Effector memory CD8-positive, alpha-beta T cell (primary cell): ENCODE data around the gene DDX51.
A peak's percentile ranks its signal among the peaks of the same experiment; 100 is the strongest.
"Not testable (repeated sequence)": the region's sequence is repeated elsewhere in the genome, so short reads cannot be mapped to it uniquely, and the experiment has no call there.

Experiments
- ATAC-seq: fragments of 150-1000 bp; cut with Tn5 transposase; replicated peaks from 2 replicates; pipeline ENCODE4 v1.10.0; 2021; ENCODE audit warnings: mild to moderate bottlenecking, moderate library complexity
- DNase-seq, 3 experiments: peaks; one replicate each; pipeline ENCODE4 v3.0.0; 2021
- H3K27ac Mint-ChIP-seq, 2 donors: one replicate each; pipeline ENCODE4 v1.8.0; 2022; ENCODE audit warnings: mild to moderate bottlenecking in 2 of 2, mixed read lengths in 2 of 2, moderate library complexity in 2 of 2
- H3K27me3 Mint-ChIP-seq, 2 donors: one replicate each; pipeline ENCODE4 v1.8.0; 2022; ENCODE audit warnings: mixed read lengths in 2 of 2
- H3K36me3 Mint-ChIP-seq: one replicate; pipeline ENCODE4 v1.8.0; 2022; ENCODE audit warnings: mild to moderate bottlenecking, moderate library complexity, mixed read lengths; ENCODE audit not compliant: insufficient read depth
- H3K4me1 Mint-ChIP-seq, 2 donors: one replicate each; pipeline ENCODE4 v1.8.0; 2022; ENCODE audit warnings: low read depth in 2 of 2, mixed read lengths in 2 of 2
- H3K4me3 Mint-ChIP-seq, 2 donors: one replicate each; pipeline ENCODE4 v1.8.0; 2022; ENCODE audit warnings: mild to moderate bottlenecking in 2 of 2, mixed read lengths in 2 of 2, moderate library complexity in 2 of 2
- H3K9me3 Mint-ChIP-seq, 2 donors: one replicate each; pipeline ENCODE4 v1.8.0; 2022; ENCODE audit warnings: mixed read lengths in 2 of 2

The DDX51 gene

GRCh38 chr12:132151145-132151765, 7.1 kb upstream of the DDX51 start:
- H3K27me3 Mint-ChIP-seq = no peaks in the 10 kb centered on the region
- ATAC-seq (no peak), DNase-seq (no peak)
- no peak overlapping the region for H3K4me3 Mint-ChIP-seq
- H3K27ac Mint-ChIP-seq = no peak overlapping the region
- no peaks in the 10 kb centered on the region for H3K9me3 Mint-ChIP-seq
- H3K36me3 Mint-ChIP-seq = peaks cover 31% of the 10 kb centered on the region
- peaks cover 3 to 5% of the 10 kb centered on the region in 2 donors for H3K4me1 Mint-ChIP-seq

- ATAC-seq (no peak), DNase-seq (no peak)
- Mint-ChIP-seq H3K9me3 (no peaks in the 10 kb centered on the region), H3K4me1 (peaks cover 8% of the 10 kb centered on the region in 2 donors), H3K4me3 (no peak overlapping the region), H3K36me3 (peaks cover 36% of the 10 kb centered on the region), H3K27ac (no peak overlapping the region), H3K27me3 (no peaks in the 10 kb centered on the region)
Measured at GRCh38 chr12:132150780-132151144, 6.6 kb upstream of the DDX51 start.

GRCh38 chr12:132149526-132149925, 5.4 kb upstream of the DDX51 start:
- not testable (repeated sequence) for H3K27me3 Mint-ChIP-seq, H3K4me3 Mint-ChIP-seq, H3K27ac Mint-ChIP-seq, DNase-seq, ATAC-seq, H3K9me3 Mint-ChIP-seq
- peaks cover 45% of the 10 kb centered on the region for H3K36me3 Mint-ChIP-seq
- peaks cover 18% of the 10 kb centered on the region in 2 donors for H3K4me1 Mint-ChIP-seq

GRCh38 chr12:132148368-132149045, 4.4 kb upstream of the DDX51 start:
- DNase-seq = no peak
- H3K4me3 Mint-ChIP-seq = no peak overlapping the region
- peaks cover 17 to 18% of the 10 kb centered on the region in 2 donors for H3K4me1 Mint-ChIP-seq
- peaks cover 43% of the 10 kb centered on the region for H3K36me3 Mint-ChIP-seq
- ATAC-seq = no peak
- H3K27ac Mint-ChIP-seq = peak overlapping the region in 1 of 2 donors; percentile 73
- H3K9me3 Mint-ChIP-seq = no peaks in the 10 kb centered on the region
- H3K27me3 Mint-ChIP-seq = no peaks in the 10 kb centered on the region

DNA sequence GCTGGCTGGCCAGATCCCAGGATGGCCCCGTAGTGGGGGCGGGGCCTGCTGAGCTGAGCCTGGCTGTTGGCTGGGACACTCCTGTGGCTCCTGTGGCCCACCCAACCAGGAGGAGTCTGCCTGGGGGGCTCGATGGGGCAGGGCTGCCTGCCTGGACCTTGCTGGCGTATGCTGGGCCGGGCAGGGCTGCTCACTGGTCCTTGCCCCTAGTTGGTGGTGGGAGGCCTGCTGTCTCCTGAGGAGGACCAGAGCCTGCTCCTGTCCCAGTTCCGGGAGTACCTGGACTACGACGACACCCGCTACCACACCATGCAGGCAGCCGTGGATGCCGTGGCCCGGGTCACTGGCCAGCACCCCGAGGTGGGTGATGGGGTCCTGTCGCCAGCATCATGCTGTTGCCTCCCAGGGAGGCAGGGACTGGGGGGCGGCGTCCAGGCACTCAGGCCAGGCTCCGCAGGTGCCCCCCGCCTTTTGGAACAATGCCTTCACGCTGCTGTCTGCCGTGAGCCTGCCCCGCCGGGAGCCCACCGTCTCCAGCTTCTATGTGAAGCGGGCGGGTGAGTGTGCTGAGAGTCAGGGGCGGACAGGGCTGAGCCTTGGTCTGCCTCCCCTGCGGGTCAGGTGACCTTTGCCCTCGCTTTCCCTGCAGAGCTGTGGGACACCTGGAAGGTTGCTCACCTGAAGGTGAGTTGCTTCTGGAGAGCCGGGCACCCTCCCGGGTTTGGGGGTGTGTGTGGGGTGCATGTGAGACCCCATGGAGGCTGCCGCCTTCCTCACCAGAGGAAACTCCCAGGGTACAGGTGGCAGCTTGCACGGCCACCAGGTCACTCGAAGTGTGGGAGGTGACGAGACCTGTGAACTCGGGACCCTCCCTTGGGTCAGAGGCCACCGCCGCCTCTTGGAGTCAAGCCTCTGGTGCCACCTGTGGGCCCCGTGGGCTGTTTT, 3.6 kb upstream of the DDX51 start:
- Mint-ChIP-seq H3K36me3 (peaks cover 43% of the 10 kb centered on the region), H3K4me1 (peaks cover 20 to 22% of the 10 kb centered on the region in 2 donors), H3K27ac (peak overlapping the region in 1 of 2 donors; percentile 73), H3K9me3 (no peaks in the 10 kb centered on the region), H3K27me3 (no peaks in the 10 kb centered on the region), H3K4me3 (no peak overlapping the region)
- ATAC-seq (no peak), DNase-seq (no peak)

DNA sequence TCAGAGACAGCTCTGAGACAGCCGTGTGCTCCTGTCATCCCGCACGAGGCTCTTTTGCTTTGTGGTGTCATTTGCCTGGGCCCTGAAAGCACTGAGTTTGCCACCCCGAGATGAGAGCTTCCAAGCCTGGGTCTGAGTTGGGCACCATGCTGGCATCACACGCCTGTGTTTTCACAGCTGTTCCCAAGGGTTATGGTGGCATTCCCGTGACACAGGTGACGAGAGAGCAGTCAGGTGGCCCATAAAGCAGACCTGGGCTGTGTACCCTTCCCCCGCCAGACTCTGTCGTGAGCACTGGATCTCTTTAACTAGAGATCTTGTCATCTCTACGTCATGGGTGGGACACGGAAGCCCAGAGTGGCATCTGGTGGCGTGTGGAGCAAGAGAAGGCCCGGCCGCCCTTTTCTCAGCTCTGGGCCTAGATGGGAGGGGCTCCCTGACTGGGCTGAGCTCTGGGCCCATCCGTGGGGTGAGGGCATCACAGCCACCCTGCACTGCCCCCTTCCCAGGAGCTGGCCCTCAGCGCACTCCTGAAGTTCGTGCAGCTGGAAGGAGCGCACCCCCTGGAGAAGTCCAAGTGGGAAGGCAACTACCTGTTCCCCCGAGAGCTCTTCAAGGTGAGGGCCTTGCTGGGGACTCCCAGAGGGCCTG, 2.8 kb upstream of the DDX51 start:
- DNase-seq (no peak), ATAC-seq (no peak)
- peak overlapping the region in 1 of 2 donors; percentile 97 for H3K4me3 Mint-ChIP-seq
- H3K36me3 Mint-ChIP-seq = peaks cover 44% of the 10 kb centered on the region
- peaks cover 20 to 22% of the 10 kb centered on the region in 2 donors for H3K4me1 Mint-ChIP-seq
- no peaks in the 10 kb centered on the region for H3K27me3 Mint-ChIP-seq
- H3K9me3 Mint-ChIP-seq = no peaks in the 10 kb centered on the region
- peak overlapping the region; percentile 82 to 99 for H3K27ac Mint-ChIP-seq

GRCh38 chr12:132146098-132146497, 2.0 kb upstream of the DDX51 start:
- H3K4me1 Mint-ChIP-seq = peaks cover 20 to 22% of the 10 kb centered on the region in 2 donors
- peak overlapping the region; percentile 82 to 99 for H3K27ac Mint-ChIP-seq

GRCh38 chr12:132145334-132145733, 1.2 kb upstream of the DDX51 start:
- Mint-ChIP-seq H3K27me3 (no peaks in the 10 kb centered on the region), H3K36me3 (peaks cover 56% of the 10 kb centered on the region), H3K9me3 (no peaks in the 10 kb centered on the region), H3K4me1 (peaks cover 20 to 22% of the 10 kb centered on the region in 2 donors), H3K27ac (peak overlapping the region; percentile 98 to 99), H3K4me3 (peak overlapping the region; percentile 95 to 97)
- DNase-seq (no peak), ATAC-seq (no peak)

More at GRCh38 chr12:132146098-132146497, 2.0 kb upstream of the DDX51 start:
- ATAC-seq (no peak), DNase-seq (no peak)
- H3K4me3 Mint-ChIP-seq = peak overlapping the region; percentile 95 to 97
- H3K27me3 Mint-ChIP-seq = no peaks in the 10 kb centered on the region
- no peaks in the 10 kb centered on the region for H3K9me3 Mint-ChIP-seq
- peaks cover 48% of the 10 kb centered on the region for H3K36me3 Mint-ChIP-seq

- DNase-seq (no peak), ATAC-seq (peak; percentile 17)
- no peaks in the 10 kb centered on the region for H3K9me3 Mint-ChIP-seq
- H3K4me1 Mint-ChIP-seq = peaks cover 20 to 22% of the 10 kb centered on the region in 2 donors
- H3K27ac Mint-ChIP-seq = peak overlapping the region; percentile 98 to 99
- peaks cover 60% of the 10 kb centered on the region for H3K36me3 Mint-ChIP-seq
- H3K27me3 Mint-ChIP-seq = no peaks in the 10 kb centered on the region
- peak overlapping the region; percentile 95 to 97 for H3K4me3 Mint-ChIP-seq
Measured at GRCh38 chr12:132144810-132145168, 670 bp upstream of the DDX51 start.

GRCh38 chr12:132143336-132144071, 615 bp downstream of the DDX51 start:
- peaks cover 67% of the 10 kb centered on the region for H3K36me3 Mint-ChIP-seq
- H3K9me3 Mint-ChIP-seq = no peaks in the 10 kb centered on the region
- peak overlapping the region; percentile 95 to 97 for H3K4me3 Mint-ChIP-seq
- ATAC-seq (peak; percentile 45), DNase-seq (peak in 1 of 3 experiments; percentile 24)
- H3K27ac Mint-ChIP-seq = peak overlapping the region; percentile 98 to 99
- H3K4me1 Mint-ChIP-seq = peaks cover 20 to 22% of the 10 kb centered on the region in 2 donors
- H3K27me3 Mint-ChIP-seq = no peaks in the 10 kb centered on the region

DNA sequence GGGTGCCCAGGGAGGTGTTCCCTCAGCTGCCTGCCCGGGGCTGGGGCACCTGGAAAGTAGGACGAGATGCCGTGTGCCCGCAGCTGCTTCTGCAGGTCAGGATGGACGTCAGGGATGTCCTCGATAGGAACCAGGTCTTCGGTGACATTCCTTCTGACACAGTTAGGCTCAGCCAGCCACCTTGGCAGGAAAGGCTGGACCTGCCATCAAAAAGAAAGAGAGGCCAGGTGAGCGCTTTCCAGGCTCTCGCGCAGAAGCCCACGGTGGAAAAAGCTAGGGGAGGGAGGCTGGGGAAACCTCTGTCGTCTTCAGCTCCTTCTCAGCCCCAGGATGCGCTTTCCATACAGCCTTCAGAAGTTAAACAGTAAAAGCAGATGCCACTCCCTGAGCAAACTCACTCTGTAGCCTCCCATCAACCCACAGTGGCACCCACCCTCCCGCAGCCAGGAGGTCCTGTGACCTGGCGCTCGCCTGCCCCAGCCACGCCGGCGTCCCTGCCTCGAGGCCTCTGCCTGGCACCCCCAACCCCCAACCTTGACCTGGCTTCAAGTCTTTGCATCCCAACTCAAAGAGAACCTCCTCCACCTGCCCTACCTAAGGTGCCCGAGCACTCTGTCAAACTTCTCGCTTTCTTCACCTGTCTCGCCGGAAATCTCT, 1.3 kb downstream of the DDX51 start:
- ATAC-seq (no peak), DNase-seq (no peak)
- peaks cover 67% of the 10 kb centered on the region for H3K36me3 Mint-ChIP-seq
- H3K27ac Mint-ChIP-seq = peak overlapping the region; percentile 86 to 89
- H3K9me3 Mint-ChIP-seq = no peaks in the 10 kb centered on the region
- H3K4me1 Mint-ChIP-seq = peaks cover 18 to 22% of the 10 kb centered on the region in 2 donors
- H3K27me3 Mint-ChIP-seq = no peaks in the 10 kb centered on the region
- peak overlapping the region; percentile 95 to 97 for H3K4me3 Mint-ChIP-seq

DNA sequence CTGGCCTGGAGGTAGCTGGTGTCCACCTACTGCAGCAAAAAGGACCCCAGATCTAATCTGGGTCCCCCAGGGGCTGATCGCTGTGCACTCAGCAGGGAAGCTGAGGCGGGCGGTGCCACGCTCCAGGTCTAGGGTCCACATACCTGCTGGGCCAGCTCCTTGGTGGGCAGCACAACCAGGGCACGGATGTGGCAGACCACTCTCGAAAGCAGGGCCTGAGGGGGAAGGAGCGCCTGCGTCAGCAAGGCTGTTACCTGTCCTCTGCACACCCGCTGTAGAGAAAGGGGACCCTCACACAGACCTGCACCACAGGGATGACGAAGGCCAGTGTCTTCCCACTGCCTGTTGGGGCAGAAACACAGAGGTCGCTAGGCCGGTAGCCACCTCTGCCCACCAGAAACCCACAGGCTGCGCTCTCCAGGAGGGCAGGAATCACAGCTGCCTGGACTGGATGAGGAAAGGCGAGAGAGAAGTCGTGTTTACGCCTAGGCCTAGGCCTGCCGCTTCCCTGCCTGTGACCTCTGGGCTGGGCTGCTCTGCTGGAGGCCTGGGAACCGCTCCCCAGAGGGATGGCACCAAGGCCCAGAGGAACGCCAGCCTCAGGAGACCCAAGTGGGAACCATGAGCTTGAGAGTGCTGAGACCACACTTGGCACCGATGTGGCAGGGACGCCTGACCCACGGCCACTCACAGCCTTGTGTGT, 2.0 kb downstream of the DDX51 start:
- Mint-ChIP-seq H3K27ac (peak overlapping the region; percentile 86 to 89), H3K36me3 (peaks cover 71% of the 10 kb centered on the region), H3K4me1 (peaks cover 18 to 22% of the 10 kb centered on the region in 2 donors), H3K9me3 (no peaks in the 10 kb centered on the region), H3K27me3 (no peaks in the 10 kb centered on the region), H3K4me3 (peak overlapping the region; percentile 95 to 97)
- ATAC-seq (no peak), DNase-seq (no peak)
